ENCODE measurements around the gene VANGL2. TPM values are rescaled to one million over a fixed set of nuclear protein-coding genes. Genes with fewer than 3 reads are reported as not detected.

The VANGL2 gene
- polyA plus RNA-seq, 4 donors, result 0.27 to 20.6 (median 3.0) TPM

DNA sequence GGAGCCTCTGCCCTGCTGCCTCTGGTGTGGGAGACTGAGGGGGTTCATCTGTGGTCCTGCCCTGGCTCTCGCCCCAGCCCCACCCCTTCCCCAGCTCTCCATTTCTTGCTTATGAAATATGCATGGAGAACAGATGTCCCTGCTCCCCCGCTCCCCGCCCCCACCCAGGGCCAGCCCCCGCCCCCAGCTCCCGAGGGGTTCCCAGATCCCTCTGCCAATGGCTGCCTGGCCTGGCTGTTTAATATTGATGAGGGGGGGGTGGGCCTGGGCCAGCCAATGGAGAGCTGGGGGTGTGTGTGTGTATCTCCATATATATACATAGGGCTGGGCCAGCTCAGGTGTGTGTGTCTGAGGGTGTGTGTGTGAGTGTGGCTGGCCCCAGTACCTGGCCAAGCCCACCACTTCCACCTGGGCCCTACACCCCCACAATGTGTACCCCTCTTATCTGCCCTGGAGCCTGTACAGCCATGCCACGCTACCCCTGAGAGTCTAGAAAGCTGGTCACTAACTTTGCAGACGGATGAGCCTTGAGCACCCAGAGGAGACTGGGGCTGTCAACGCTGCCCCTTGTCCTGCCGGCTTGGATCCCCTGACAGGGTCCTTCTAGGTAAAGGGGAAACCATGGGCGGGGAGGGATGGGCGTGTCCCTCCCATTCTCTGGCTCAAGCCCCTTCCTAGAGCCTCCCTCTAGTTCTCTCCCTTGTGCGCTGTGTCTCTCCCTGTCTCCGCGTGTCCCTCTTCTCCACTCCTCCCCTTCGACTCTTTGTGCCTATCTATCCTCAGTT, 33.4 kb upstream of the VANGL2 start, which contains the start of gene NHLH1:
TSS of gene NHLH1 (plus strand) at position 341 of the 785 bp plus-strand sequence. CDS start 3,661 bp downstream, outside the sequence.
- Histone ChIP-seq H3K9me3 (ENCODE audit: control insufficient read depth in 2 of 2, insufficient read depth in 1 of 2, low read depth in 1 of 2, low read length in 1 of 2) (no peaks in the 10 kb centered on the region), H3K36me3 (ENCODE audit: control insufficient read depth in 3 of 3, insufficient read depth in 2 of 3, low read depth in 1 of 3, low read length in 3 of 3) (no peaks in the 10 kb centered on the region), H3K27me3 (ENCODE audit: control insufficient read depth in 3 of 3, insufficient read depth in 3 of 3, low read length in 3 of 3) (peaks cover 0 to 4% (median 0%) of the 10 kb centered on the region in 3 donors), H3K27ac (ENCODE audit: low read depth in 1 of 3, low read length in 2 of 3) (no peak within 1 kb of the TSS), H3K4me1 (ENCODE audit: control insufficient read depth in 3 of 3, insufficient read depth in 2 of 3, low read depth in 1 of 3, low read length in 2 of 3) (no peaks in the 10 kb centered on the region), H3K4me3 (ENCODE audit: low read depth in 1 of 3, low read length in 3 of 3) (no peak within 1 kb of the TSS)
- FAIRE-seq, result no peak
- no peak for DNase-seq
- 60 to 68% (median 63%) methylated on average over 13 to 15 of the region's 15 CpGs for WGBS, 3 donors

DNA sequence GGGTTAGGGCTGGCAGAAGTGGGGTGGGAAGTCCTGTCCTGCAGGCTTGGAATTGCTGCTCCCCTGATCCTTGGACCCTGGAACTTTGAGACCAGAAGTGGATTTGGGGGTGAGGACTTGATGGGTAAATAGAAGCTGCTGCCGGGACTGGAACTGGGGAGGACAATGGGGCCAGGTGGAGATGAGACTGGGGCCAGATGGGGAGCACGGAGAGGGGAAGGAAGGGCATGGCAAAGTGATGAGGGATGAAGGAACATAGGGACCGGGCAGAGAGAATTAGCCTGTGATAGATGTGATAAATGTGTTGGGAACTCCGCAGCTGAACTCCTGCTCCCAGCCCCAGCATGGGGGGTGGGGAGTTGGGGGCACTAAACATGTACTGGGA, 32.9 kb upstream of the VANGL2 start:
- FAIRE-seq, result no peak
- Histone ChIP-seq H3K4me3 (ENCODE audit: low read depth in 1 of 3, low read length in 3 of 3) (no peak overlapping the region), H3K9me3 (ENCODE audit: control insufficient read depth in 2 of 2, insufficient read depth in 1 of 2, low read depth in 1 of 2, low read length in 1 of 2) (no peaks in the 10 kb centered on the region), H3K36me3 (ENCODE audit: control insufficient read depth in 3 of 3, insufficient read depth in 2 of 3, low read depth in 1 of 3, low read length in 3 of 3) (no peaks in the 10 kb centered on the region), H3K4me1 (ENCODE audit: control insufficient read depth in 3 of 3, insufficient read depth in 2 of 3, low read depth in 1 of 3, low read length in 2 of 3) (no peaks in the 10 kb centered on the region), H3K27ac (ENCODE audit: low read depth in 1 of 3, low read length in 2 of 3) (no peak overlapping the region), H3K27me3 (ENCODE audit: control insufficient read depth in 3 of 3, insufficient read depth in 3 of 3, low read length in 3 of 3) (peaks cover 0 to 4% (median 0%) of the 10 kb centered on the region in 3 donors)
- 34 to 41% (median 34%) methylated on average over 4 of the region's 4 CpGs for WGBS, 3 donors
- no peak for DNase-seq

DNA sequence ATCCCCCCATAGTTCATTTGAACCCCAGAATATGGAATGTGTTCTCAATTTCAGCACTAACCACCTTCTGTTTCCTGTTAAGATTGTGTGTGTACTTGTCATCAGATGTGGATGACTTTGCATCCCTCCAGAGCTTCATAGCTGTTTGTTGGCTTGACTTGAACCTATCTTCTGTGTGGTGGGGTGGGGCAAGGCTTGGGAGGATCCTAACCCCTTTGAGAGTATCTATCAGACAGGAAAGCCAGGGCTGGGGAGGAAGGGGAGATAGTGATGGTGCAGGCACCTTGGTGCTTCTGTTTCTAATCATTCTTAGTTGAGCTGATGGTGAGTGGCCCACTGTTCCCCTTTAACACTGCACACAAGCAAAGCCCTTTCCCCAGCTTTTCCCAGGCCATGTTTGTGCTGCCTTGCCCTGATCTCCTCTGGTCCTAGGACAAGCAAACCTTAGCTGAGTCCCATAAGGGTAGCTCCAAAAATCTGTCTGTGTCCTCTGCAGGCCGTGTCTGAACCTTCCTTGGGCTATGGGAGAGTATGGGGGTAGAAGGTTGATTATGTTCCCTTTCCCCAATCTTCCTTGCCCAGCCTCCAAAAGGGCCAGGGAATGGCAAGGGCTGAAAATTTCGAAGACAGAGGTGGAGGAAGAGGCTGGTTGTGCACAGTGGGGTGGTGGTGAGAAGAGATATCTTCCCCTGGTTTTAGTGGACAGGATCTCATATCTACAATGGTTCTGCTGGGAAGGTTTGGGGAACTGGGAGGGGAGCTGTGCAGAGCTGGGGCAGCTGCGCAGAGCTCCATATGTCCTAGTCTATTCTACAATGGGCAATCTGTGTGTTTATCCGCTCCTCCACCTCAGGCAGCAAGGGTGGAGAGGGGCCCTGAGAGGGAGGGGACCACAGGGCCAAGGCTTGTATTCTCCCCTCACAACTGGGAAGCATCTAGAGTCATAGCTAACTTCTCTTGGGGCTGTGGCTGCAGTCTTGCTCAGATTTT, 32.1 kb upstream of the VANGL2 start:
- Histone ChIP-seq H3K9me3 (ENCODE audit: control insufficient read depth in 2 of 2, insufficient read depth in 1 of 2, low read depth in 1 of 2, low read length in 1 of 2) (no peaks in the 10 kb centered on the region), H3K36me3 (ENCODE audit: control insufficient read depth in 3 of 3, insufficient read depth in 2 of 3, low read depth in 1 of 3, low read length in 3 of 3) (no peaks in the 10 kb centered on the region), H3K4me1 (ENCODE audit: control insufficient read depth in 3 of 3, insufficient read depth in 2 of 3, low read depth in 1 of 3, low read length in 2 of 3) (no peaks in the 10 kb centered on the region), H3K4me3 (ENCODE audit: low read depth in 1 of 3, low read length in 3 of 3) (no peak overlapping the region), H3K27ac (ENCODE audit: low read depth in 1 of 3, low read length in 2 of 3) (no peak overlapping the region), H3K27me3 (ENCODE audit: control insufficient read depth in 3 of 3, insufficient read depth in 3 of 3, low read length in 3 of 3) (peaks cover 0 to 4% (median 0%) of the 10 kb centered on the region in 3 donors)
- no peak for DNase-seq
- 81 to 90% (median 83%) methylated on average over 4 of the region's 4 CpGs for WGBS, 3 donors
- no peak for FAIRE-seq

DNA sequence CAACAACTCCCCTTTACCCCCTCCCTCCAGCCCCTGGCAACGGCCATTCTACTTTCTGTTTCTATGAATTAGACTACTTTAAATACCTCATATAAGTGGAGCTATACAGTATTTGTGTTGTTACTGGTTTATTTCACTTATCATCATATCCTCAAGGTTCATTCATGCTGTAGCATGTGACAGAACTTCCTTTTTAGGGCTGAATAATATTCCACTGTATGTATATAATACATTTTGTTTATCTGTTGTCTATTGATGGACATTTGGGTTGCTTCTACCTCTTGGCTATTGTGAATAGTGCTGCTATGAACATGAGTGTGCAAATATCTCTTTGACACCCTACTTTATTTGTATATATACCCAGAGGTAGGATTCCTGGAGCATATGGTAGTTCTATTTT, 31.3 kb upstream of the VANGL2 start:
- Histone ChIP-seq H3K27ac (ENCODE audit: low read depth in 1 of 3, low read length in 2 of 3) (no peak overlapping the region), H3K27me3 (ENCODE audit: control insufficient read depth in 3 of 3, insufficient read depth in 3 of 3, low read length in 3 of 3) (peaks cover 0 to 4% (median 0%) of the 10 kb centered on the region in 3 donors), H3K36me3 (ENCODE audit: control insufficient read depth in 3 of 3, insufficient read depth in 2 of 3, low read depth in 1 of 3, low read length in 3 of 3) (no peaks in the 10 kb centered on the region), H3K4me1 (ENCODE audit: control insufficient read depth in 3 of 3, insufficient read depth in 2 of 3, low read depth in 1 of 3, low read length in 2 of 3) (no peaks in the 10 kb centered on the region), H3K9me3 (ENCODE audit: control insufficient read depth in 2 of 2, insufficient read depth in 1 of 2, low read depth in 1 of 2, low read length in 1 of 2) (no peaks in the 10 kb centered on the region), H3K4me3 (ENCODE audit: low read depth in 1 of 3, low read length in 3 of 3) (no peak overlapping the region)
- FAIRE-seq (no peak), DNase-seq (no peak)
- 44 to 59% (median 48%) methylated on average over 1 of the region's 1 CpG for WGBS, 3 donors

DNA sequence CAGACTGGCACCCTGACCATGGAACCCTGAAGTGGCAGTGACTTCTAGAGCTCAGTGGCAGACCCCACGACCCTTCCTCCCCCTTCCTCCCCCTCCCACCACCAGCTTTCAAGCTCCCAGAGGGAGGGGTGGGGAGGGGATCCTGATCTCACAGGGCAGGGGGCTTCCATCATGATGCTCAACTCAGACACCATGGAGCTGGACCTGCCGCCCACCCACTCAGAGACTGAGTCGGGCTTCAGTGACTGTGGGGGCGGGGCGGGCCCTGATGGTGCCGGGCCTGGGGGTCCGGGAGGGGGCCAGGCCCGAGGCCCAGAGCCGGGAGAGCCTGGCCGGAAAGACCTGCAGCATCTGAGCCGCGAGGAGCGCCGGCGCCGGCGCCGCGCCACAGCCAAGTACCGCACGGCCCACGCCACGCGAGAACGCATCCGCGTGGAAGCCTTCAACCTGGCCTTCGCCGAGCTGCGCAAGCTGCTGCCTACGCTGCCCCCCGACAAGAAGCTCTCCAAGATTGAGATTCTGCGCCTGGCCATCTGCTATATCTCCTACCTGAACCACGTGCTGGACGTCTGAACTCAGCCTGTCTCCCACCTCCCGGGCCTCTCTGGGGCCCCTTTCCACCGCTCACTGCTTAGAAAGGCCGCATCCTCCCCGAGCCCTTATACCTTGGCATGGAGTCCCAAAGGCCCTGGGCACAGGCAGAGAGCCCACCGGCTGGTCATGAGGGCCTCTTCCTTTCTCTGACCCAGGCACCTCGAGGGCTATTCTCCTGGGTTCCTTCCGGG, 29.6 kb upstream of the VANGL2 start:
- FAIRE-seq, result no peak
- no peaks in the 10 kb centered on the region for H3K36me3 ChIP-seq (ENCODE audit: control insufficient read depth in 3 of 3, insufficient read depth in 2 of 3, low read depth in 1 of 3, low read length in 3 of 3)
- no peak overlapping the region for H3K4me3 ChIP-seq (ENCODE audit: low read depth in 1 of 3, low read length in 3 of 3)
- no peak for DNase-seq
- H3K27me3 ChIP-seq (ENCODE audit: control insufficient read depth in 3 of 3, insufficient read depth in 3 of 3, low read length in 3 of 3), result peaks cover 0 to 4% (median 0%) of the 10 kb centered on the region in 3 donors
- H3K27ac ChIP-seq (ENCODE audit: low read depth in 1 of 3, low read length in 2 of 3), result no peak overlapping the region
- 72 to 85% (median 85%) methylated on average over 40 to 42 of the region's 42 CpGs for WGBS, 3 donors
- H3K9me3 ChIP-seq (ENCODE audit: control insufficient read depth in 2 of 2, insufficient read depth in 1 of 2, low read depth in 1 of 2, low read length in 1 of 2), result no peaks in the 10 kb centered on the region
- no peaks in the 10 kb centered on the region for H3K4me1 ChIP-seq (ENCODE audit: control insufficient read depth in 3 of 3, insufficient read depth in 2 of 3, low read depth in 1 of 3, low read length in 2 of 3)

DNA sequence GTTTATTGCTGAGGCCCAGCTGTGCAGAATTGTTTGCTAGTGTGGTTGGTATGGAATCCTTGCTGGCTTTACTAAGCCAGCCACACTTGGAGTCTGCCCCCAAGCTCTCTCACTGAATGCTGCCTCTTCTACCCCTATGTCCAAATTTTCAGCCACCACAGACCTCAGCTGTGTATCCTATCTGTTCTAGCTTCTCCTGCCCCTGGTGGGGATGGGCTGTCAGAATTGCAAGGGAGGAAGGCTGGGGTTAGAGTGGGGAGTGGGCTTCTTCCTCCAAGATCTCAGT, 29.1 kb upstream of the VANGL2 start:
- no peak overlapping the region for H3K4me3 ChIP-seq (ENCODE audit: low read depth in 1 of 3, low read length in 3 of 3)
- H3K27me3 ChIP-seq (ENCODE audit: control insufficient read depth in 3 of 3, insufficient read depth in 3 of 3, low read length in 3 of 3), result peaks cover 0 to 4% (median 0%) of the 10 kb centered on the region in 3 donors
- H3K36me3 ChIP-seq (ENCODE audit: control insufficient read depth in 3 of 3, insufficient read depth in 2 of 3, low read depth in 1 of 3, low read length in 3 of 3), result no peaks in the 10 kb centered on the region
- no peak for FAIRE-seq
- DNase-seq, result no peak
- H3K9me3 ChIP-seq (ENCODE audit: control insufficient read depth in 2 of 2, insufficient read depth in 1 of 2, low read depth in 1 of 2, low read length in 1 of 2), result no peaks in the 10 kb centered on the region
- no peak overlapping the region for H3K27ac ChIP-seq (ENCODE audit: low read depth in 1 of 3, low read length in 2 of 3)
- H3K4me1 ChIP-seq (ENCODE audit: control insufficient read depth in 3 of 3, insufficient read depth in 2 of 3, low read depth in 1 of 3, low read length in 2 of 3), result peaks cover 0 to 5% (median 0%) of the 10 kb centered on the region in 3 donors

DNA sequence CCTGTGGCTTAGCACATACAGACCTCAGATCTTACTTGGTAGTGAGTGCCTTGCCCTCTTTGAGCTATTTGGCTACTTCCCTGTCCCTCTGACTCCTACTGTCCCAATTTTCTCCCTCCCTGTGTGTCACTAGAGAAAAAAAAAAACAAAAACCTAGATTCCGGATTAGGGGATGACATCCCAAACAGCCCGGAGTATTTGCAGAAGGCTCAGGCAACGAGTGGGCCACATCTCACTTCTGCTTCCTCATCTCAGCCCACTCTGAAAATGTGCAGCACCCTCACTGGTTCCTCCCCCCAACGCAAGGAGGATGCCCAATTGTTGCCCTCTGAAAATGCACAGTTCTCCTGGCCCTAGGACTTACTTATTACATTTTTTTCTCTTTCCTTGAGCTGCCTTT, 28.6 kb upstream of the VANGL2 start:
- H3K27me3 ChIP-seq (ENCODE audit: control insufficient read depth in 3 of 3, insufficient read depth in 3 of 3, low read length in 3 of 3), result peaks cover 0 to 4% (median 0%) of the 10 kb centered on the region in 3 donors
- WGBS, 3 donors, result 85 to 87% (median 86%) methylated on average over 4 of the region's 4 CpGs
- FAIRE-seq, result no peak
- H3K27ac ChIP-seq (ENCODE audit: low read depth in 1 of 3, low read length in 2 of 3), result no peak overlapping the region
- no peak for DNase-seq
- no peaks in the 10 kb centered on the region for H3K36me3 ChIP-seq (ENCODE audit: control insufficient read depth in 3 of 3, insufficient read depth in 2 of 3, low read depth in 1 of 3, low read length in 3 of 3)
- H3K9me3 ChIP-seq (ENCODE audit: control insufficient read depth in 2 of 2, insufficient read depth in 1 of 2, low read depth in 1 of 2, low read length in 1 of 2), result no peaks in the 10 kb centered on the region
- peaks cover 0 to 6% (median 0%) of the 10 kb centered on the region in 3 donors for H3K4me1 ChIP-seq (ENCODE audit: control insufficient read depth in 3 of 3, insufficient read depth in 2 of 3, low read depth in 1 of 3, low read length in 2 of 3)
- no peak overlapping the region for H3K4me3 ChIP-seq (ENCODE audit: low read depth in 1 of 3, low read length in 3 of 3)

DNA sequence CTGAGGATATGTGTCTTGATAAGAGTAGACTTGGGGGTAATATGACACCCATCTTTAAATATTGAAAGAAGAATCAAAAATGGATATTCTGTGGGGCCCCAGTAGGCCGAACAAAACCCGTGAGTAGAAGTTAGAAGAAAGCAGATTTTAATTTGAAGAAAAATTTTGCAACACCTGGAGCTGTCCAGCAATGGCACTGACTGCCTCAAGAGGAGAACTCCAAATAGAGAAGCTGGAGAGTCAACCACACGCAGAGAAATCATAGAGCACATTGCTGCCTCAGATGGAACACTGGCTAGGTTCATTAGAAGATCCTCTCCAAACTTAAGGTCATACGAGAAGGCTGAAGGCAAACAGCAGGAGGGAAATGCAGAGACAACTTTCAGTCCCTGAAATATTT, 26.7 kb upstream of the VANGL2 start:
- no peak for FAIRE-seq
- no peak for DNase-seq
- no peak overlapping the region for H3K4me3 ChIP-seq (ENCODE audit: low read depth in 1 of 3, low read length in 3 of 3)
- H3K27ac ChIP-seq (ENCODE audit: low read depth in 1 of 3, low read length in 2 of 3), result no peak overlapping the region
- no peaks in the 10 kb centered on the region for H3K27me3 ChIP-seq (ENCODE audit: control insufficient read depth in 3 of 3, insufficient read depth in 3 of 3, low read length in 3 of 3)
- no peaks in the 10 kb centered on the region for H3K36me3 ChIP-seq (ENCODE audit: control insufficient read depth in 3 of 3, insufficient read depth in 2 of 3, low read depth in 1 of 3, low read length in 3 of 3)
- 91 to 92% (median 92%) methylated on average over 4 of the region's 4 CpGs for WGBS, 3 donors
- H3K9me3 ChIP-seq (ENCODE audit: control insufficient read depth in 2 of 2, insufficient read depth in 1 of 2, low read depth in 1 of 2, low read length in 1 of 2), result no peaks in the 10 kb centered on the region
- H3K4me1 ChIP-seq (ENCODE audit: control insufficient read depth in 3 of 3, insufficient read depth in 2 of 3, low read depth in 1 of 3, low read length in 2 of 3), result peaks cover 0 to 6% (median 0%) of the 10 kb centered on the region in 3 donors
